ENCODE data around the gene CACNA1F.

Gene CACNA1F

DNA sequence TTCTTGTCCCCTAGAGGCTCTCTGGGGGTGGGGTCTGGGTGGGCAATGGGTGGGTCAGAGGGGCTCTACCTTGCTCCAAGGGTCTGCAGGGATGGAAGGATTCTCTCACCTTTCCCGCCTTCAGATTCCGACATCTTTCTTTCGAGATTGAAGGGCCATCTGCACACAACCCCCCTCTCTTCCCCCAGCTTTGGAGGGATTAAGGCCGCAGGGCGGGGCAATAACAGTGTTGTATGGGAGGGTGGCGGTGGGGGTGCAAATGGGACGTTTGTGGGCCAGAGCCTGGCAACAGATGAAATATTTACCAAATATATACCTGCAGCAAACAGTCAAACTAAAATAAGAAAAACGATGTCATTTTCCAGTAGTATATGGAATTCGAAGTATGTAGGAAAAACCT lies at the start of gene CACNA1F:
CACNA1F (minus strand) TSS at position 165 of the 400 bp plus-strand sequence; CDS start at position 134, 31 bp downstream.
- DNase-seq: no peak

DNA sequence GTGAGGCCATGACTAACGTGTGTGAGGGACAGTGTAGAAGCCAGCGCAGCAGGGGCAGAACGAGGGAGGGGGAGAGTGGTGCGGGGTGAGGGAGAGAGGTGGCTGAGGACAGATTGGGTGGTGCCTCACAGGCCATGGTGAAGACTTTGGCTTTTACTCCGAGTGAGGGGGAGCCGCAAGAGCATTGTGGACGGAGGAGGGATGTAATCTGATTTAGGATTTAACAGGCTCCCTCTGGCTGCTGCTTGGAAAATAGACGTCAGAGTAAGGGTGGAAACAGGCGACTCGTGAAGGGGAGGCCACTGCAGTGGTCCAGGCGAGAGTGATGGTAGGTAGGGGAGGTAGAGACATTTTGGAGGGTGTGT lies 49.5 kb upstream of the CACNA1F start:
- no peak for DNase-seq

DNA sequence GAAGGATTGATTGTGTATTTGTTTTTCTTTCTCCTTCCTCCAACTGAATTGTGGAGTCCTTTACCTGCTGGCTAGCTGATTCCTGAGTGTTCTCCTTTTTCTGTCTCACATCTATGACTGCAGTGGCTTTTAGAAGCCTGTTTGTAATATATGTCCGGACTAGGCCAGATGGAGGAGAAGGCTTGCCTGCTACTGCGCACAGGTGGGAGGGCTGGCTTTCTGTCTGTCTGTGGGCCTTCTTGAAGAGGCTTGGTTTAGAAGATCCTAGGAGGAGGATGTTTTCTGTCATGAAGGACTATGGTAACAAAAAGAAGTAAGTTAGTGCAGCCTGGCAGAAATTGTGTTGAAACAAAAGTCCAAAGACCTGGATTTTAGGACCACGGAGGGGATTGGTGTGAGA lies 44.9 kb upstream of the CACNA1F start:
- DNase-seq: no peak

DNA sequence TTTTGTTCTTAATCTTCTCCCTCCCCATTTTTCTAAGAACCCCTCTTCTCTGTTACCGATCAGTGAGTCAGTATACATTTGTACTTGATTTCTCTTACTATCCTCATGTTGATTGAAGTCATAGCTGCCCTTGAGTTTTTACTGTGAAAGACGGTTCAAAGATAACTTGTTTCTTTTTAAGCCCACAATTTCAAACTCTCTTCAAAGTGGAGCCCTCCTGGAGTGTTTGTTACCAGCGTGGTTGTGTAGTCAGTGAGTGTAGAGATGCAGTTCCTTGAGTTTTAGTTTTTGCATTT lies 44.3 kb upstream of the CACNA1F start:
- no peak for DNase-seq

DNA sequence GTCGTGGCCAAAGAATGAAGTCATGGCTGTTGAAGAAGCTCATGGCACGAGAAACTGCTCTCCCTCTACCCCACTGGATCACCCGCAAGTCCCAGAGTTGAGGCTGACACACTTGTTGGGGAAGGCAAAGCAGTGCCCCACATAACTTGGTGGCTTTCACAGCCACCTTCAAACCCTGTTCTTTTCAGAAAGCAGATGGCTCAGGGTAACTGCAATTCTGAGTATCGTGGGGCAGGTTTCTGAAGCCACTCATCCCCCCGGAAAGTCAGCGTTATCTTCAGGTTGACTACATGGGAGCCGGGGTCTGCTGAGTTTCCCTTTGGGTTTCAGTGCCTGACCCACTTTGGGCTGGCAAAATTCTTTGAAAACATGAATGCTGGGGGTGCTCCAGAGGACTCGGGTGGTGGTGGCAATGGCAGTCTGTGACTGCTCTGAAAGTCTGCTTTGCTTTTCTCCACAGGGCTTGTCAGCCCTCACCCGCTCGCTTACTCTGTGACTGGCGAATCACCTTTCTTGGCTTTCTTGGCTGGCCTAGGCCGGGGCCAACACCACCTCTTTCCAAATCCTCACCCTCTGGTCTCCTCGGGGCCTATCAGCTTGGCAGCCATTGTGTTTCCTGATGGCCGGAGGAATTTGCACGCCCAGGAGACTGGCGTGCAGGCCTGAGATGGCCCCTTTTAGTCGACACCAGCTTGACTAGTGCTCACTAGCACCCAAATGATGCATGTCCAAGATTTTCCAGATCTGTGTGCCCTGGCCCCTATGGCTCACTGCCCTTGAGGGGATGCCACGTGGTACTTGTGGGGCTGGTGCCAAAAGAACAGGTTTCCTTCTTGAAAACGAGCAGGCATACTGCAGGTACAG lies 43.8 kb upstream of the CACNA1F start:
- peak; percentile 36 to 41 for DNase-seq

DNA sequence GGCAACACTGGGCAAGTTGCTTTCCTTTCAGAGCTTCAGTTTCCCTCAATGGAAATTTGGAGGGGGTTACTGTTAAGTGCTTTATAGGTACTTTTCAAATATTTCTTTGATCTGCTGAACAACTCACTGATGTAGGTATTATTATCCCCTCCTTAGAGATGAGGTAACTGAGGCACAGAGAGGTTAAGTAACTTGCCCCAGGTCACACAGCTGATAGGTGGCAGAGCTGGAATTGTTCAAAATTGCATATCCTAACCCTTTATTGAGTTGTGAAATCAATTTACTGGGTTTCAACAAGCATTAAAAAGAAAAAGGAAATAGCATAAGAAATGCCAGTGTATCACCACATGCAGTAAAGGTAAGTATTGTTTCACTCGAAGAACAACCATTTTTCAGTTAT lies 43.1 kb upstream of the CACNA1F start:
- DNase-seq: no peak

DNA sequence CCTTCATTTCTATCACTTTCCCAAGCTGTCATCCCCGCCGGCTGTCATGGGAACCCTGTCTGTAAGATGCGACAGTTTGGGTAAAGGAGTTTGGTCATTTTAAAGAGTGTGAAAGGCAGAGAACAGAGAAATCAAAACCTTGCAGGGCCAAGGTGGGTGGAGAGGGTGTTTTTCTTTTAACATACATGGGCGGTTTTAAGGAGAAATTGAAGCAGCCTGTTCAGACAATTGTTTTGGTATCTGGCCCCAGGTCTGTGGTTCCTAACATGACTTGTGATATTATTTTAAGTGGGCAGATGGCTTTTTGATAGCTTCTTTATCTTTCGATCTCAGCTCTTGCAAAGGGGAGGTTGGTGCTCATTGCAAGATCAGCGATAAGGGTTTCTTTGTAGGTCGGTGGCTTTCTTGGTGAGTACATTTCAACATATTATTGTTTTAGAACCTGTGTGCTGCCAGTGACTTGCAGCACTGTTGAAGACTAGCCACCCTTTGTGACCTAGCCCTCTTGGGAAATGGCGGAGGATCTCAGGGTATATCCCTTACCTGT lies 40.1 kb upstream of the CACNA1F start:
- DNase-seq: peak; percentile 48 to 64

DNA sequence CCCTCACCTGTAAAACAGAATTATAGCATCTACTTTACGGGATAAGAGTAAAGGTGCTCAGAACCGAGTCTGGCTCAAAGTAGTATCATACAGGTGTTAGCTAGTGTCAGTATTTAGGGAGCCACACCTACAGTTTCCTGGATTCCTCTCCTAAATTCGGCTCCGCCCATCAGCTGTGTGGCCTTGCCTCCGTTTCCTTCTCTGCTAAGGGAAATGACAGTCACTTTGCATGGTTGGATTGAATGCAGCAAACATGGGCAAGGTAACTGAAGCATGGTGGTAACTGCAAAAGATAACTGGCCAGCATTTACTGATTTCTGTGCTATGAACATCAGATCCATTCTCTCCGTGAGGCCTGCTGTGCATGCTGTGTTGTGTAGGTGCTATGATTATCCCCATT lies 39.3 kb upstream of the CACNA1F start:
- no peak for DNase-seq

DNA sequence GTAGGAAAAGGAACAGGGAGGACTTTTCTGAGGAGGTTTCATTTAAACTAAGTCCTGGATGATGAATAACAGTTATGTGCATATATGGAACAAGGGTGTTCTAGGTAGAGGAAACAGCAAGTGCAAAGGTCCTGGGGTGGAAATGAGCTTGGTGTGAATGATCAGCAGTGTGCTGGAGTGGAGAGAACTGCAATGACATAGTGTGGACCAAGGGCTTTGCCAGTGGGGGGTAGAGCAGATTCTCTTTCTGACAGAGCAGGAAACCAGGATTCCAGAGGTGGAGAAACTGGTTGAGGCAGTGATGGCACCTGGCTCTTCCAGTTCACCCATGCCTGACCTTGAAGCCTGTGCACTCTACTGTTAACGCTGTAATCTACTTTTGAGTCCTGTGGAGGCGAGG lies 38.2 kb upstream of the CACNA1F start:
- DNase-seq: peak in 1 of 2 experiments; percentile 33

DNA sequence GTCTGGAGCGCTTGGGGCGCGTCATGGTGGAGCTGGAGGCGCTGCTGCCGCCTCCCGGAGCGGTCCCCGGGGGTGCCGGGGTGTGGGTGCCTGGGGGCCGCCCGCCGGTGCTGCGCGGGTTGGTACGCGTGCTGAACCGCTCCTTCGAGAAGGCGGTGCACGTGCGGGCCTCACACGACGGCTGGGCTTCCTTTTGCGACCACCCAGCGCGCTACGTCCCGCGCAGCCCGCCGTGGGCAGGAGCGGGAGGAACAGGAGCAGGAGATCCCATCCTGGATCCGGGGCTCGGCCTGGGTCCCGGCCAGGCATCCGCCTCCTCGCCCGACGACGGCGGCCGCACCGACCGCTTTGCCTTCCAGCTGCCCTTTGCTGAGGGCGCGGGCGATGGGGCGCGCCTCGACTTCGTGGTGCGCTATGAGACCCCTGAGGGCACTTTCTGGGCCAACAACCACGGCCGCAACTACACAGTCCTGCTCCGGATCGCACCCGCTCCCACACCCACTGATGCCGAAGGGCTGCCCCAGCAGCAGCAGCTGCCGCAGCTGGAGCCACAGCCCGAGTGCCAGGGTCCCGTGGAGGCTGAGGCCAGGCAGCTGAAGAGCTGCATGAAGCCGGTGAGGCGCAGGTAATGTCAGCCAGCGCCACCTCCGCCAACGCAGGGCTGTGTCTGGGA lies 37.2 kb upstream of the CACNA1F start:
- no peak for DNase-seq

DNA sequence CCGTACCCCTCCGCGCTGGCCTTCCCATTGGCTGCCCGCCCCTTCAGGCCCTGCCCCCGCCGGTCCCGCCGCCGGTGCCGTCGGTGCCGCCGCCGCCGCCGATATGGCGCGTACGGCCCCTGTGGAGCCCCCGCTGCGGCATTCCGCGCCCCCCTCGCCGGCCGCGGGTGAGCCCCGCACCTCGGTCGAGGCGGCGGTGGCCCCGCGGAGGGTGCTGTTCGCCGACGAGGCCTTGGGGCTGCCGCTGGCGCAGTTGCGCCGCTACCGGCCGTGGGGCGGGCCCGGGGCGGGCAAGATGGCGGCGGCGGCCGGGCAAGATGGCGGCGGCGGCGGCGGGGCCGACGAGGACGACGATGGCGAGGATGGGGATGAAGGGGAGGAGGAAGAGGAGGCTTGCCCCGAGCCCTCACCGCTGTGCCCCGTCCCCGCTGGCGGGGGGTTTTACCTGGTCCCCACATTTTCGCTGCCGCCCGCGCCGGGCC lies 36.7 kb upstream of the CACNA1F start, which contains the start of gene PPP1R3F:
PPP1R3F (plus strand) TSS at position 27 of the 482 bp plus-strand sequence; CDS start at position 104, 77 bp downstream.
- peak in 1 of 2 experiments; percentile 31 for DNase-seq

DNA sequence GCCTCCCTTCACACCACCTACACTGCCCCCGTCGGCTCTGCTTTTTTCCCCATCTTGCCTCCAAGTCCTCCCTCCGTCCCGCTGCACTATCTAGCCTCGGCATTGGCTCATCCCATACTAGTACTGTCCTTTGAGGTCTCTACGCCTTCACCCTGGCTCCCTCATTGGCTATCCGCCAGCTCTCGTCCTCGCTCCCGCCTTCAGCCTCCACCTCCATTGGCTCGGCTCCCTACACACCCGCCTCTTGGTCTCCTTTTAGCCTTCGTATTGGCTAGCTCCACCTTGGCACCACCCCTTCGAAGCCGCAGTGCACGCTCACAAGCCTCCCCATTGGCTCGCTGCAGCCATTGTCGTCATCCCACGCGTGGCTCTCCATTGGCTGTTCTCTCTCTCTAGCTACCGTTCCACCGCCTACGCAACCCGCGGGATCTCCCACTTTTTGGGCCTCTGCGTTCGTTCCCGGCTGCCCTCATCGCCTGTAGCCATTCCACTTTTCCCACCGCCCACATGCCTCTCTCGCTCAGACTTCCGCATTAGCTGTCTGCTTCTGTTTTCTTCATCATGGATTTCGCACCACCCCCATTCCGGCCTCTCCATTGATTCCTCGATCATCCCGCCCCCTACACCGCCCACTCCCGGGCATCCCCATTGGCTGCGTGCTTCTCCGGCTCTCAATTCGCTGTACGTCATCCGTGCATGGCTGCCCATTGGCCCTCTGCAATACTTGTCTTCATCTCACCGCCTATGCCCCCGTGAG lies 36.0 kb upstream of the CACNA1F start:
- DNase-seq: peak; percentile 94 to 96

DNA sequence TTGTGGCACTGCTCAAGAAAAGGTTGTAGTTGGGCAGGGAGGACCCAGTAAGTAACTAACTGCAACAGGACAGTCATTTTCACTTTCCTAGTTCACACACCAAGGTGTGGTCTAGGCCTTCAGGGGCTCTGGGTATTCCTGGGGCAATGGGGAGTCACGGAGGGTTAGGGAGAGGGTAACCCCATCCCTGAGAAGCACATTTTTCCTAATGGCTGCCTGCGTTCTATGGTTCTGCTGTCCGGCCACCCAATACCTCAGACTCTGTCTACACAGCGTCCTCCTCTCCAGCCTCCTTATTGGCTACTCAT lies 35.5 kb upstream of the CACNA1F start:
- DNase-seq: no peak

DNA sequence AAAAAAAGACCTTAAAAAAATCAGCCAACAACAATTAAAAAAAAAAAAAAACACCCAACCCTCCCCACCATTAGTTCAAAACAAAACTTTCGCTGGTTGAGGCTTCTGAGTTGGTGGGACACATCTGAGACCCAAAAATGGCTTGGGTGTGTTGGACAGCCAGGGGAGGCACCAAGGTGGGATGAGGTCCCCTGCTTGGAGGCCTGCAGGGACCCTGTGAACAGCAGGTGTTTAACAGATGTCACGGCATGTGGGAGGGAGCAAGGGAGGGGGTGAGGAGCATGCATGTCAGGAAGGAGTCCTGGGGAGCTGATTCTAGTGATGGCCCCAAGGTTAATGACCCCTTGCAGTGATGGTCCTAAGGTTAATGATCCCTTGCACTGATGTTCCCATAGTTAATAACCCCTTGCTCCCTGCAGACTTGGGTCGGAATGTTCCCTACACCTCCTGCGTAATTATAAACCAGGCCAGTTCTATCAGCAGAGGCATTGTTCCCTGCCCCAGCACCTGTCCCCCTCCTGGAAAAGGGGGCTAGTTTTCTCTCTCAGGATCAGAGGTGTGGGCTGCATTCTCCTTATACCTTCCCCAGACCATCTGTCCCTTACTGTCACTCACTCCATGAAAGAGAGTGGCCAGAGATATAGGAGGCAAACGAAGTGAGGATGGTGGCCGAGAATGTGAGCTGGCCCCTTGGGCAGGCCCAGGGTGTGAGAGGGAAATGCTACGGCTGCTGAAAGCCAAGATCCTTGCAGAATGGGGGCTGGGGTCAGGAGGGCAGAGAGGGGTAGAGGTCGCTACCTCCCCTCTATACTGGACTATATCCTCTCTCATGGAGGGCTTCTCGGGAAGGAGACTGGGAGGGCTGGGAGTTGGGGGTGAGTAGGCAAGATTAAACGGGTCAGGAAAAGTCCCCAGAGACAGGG lies 33.6 kb upstream of the CACNA1F start:
- DNase-seq: no peak

DNA sequence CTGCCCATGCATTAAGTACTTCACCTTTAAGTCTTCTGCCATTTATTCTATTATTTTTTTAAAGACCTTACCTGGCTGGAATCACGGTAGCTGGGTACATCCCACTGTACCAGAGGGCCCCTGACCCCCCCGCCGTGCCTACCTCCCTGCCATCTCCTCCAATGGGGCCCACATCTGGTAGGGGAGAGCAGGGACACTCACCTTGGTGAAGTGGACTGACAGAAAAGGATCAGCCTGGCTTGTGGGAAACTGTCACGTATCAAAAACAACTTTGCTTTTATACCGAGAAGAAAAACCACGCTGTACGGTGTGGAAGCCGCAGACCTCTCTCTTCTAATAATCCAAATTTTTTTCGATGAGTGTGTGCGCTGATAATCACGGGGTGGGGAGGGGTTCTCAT lies 31.3 kb upstream of the CACNA1F start, which contains the start of gene FOXP3:
FOXP3 (minus strand) TSS at position 251 of the 400 bp plus-strand sequence. CDS start 6,205 bp downstream, outside the sequence.
- DNase-seq: no peak

DNA sequence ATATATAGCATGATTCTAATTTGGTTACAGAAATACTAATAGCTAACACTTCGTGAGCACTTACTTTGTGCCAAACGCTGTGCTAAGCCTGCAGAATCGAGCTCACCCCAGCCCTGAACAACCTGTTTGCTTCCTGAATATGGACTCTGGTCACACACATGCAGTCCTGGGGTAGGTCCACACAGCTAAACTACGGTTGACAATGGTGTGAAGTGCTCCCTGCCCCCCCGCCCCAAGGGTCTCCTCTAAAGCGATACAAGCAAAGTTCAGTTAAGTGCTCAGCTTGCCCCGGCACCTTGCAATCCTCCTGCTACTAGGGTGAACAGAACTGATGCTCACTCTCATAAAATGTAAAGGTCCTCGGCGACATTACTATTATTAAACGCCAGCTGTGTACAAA lies 30.5 kb upstream of the CACNA1F start:
- DNase-seq: no peak

DNA sequence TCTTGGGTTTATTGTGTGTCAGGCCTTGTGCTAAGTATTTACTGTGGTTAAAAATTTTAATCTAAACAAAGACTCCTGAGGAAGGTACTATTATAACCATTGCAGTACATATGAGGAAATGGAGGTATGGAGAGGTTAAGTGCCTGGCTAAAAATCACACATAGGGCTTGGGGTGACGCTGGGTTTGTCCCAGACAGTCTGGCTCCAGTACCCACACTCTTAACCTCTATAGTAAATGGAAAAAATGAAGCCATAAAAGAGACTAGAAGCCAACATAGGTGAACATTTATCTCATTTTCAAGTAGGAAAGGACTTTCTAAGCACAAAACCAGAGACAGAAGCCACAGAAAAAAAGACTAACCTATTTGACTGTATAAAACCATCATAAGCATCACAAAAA lies 29.5 kb upstream of the CACNA1F start:
- DNase-seq: no peak

DNA sequence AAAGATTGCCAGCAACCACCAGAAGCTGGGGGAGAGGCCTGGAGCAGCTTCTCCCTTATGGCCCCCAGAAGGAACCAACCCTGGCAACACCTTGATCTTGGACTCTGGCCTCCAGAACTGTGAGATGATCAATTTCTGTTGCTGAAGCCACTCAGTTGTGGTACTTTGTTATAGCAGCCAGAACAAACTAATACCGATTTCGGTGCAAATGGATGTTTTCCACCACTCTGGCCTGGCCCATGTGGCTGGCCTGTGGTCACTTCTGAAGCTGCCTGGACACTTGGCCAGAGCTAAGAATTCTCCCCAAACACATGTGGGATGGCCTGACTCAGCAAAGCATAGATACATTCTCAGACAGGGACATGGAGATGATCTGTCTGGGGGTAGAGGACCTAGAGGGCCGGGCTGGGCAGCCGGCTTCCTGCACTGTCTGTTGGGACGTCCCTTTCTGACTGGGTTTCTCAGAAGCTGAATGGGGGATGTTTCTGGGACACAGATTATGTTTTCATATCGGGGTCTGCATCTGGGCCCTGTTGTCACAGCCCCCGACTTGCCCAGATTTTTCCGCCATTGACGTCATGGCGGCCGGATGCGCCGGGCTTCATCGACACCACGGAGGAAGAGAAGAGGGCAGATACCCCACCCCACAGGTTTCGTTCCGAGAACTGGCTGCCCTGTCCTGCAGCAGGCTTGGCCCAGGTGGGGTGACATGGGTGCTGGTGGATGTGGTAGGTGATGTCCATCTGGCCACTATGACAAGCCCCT lies 27.3 kb upstream of the CACNA1F start:
- DNase-seq: no peak

DNA sequence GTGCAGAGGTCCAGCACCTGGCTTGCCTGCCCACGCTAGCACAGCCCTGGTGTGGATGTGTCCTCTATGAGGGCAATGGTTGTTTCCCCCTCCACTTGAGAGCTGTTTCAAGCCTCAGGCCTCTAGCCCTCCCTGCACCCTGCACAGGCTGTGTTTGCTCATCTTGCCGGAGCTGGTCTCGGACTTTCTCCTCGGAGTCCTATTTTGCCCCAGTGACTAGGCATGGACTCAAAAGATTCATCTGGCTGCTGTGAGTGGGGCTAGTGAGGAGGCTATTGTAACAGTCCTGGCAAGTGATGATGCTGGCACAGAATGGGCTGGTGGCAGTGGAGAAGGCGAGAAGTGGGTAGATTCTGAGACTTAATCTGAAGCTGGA lies 25.6 kb upstream of the CACNA1F start:
- no peak for DNase-seq

DNA sequence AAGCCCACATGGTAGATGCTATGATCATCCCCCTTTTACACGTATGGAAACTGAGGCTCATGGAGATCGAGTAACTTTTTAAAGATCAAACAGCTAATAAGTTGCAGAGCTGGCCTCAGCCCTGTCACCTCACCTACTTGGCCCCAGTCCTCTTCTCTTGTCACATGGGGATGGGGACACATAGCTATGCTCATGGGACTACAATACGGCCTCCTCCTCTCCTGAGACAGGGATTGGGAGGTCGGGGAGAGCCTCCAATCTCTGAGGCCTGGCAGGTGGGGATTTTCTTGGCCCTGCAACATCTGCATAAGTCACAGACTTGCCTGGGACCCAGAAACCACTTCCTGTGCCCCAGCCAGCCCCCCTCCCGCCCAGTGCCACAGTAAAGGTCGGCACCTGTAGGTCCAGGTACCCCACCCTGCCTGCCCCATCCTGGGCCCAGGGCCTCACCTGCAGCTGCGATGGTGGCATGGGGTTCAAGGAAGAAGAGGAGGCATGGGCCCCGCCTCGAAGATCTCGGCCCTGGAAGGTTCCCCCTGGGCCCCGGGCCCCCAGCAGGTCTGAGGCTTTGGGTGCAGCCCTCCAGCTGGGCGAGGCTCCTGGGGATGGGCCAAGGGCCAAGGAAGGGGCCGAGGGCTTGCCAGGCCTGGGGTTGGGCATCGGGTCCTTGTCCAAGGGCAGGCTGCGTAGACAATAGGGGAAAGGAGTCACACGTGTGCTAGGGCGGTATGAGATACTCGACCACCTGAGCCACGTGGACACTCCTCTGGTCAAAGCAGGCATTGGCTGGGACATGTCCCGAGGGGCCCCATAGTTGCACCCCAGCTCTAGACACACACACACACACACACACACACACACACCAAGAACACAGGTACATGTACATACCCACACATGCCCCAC lies 25.0 kb upstream of the CACNA1F start:
- DNase-seq: no peak
